ENCODE results near the gene SLC7A8.
"Not testable (repeated sequence)": the region's sequence is repeated elsewhere in the genome, so short reads cannot be mapped to it uniquely, and the experiment has no call there.

The SLC7A8 gene

DNA sequence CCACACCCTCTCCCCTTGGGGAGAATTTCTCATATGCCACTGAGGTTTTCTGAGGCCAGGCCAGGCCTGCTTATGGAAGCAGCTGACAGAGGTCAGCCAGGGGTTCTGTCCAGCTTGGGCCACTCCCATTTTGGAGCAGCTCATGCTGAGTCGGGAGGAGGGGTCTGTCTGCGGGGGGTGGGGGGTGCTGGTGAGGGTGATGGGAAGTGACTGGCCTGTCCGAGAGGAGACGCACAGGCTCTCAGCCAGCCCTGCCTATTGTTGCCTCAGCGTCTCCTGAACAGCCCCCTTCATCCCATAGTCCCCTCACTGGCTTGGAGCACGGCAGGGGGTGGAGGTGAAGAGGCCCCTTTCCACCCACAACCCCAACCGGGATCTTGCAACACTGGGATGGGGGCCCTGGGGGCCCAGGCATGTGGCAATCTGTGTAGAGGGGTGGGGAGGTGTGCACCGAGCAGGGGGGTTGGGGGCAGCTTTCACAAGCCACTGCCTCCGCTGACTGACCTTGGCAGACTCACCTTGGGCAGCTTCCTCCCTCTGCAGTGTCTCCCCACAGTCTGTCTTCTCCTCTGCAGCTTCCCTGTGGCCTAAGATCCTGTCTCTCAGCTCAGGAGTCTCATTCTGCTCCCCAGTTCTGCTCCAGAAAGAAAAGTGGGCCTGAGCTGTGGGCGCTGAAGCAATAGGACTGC, 69.9 kb downstream of the SLC7A8 start:
- no peak for DNase-seq (ENCODE audit: low read depth)

DNA sequence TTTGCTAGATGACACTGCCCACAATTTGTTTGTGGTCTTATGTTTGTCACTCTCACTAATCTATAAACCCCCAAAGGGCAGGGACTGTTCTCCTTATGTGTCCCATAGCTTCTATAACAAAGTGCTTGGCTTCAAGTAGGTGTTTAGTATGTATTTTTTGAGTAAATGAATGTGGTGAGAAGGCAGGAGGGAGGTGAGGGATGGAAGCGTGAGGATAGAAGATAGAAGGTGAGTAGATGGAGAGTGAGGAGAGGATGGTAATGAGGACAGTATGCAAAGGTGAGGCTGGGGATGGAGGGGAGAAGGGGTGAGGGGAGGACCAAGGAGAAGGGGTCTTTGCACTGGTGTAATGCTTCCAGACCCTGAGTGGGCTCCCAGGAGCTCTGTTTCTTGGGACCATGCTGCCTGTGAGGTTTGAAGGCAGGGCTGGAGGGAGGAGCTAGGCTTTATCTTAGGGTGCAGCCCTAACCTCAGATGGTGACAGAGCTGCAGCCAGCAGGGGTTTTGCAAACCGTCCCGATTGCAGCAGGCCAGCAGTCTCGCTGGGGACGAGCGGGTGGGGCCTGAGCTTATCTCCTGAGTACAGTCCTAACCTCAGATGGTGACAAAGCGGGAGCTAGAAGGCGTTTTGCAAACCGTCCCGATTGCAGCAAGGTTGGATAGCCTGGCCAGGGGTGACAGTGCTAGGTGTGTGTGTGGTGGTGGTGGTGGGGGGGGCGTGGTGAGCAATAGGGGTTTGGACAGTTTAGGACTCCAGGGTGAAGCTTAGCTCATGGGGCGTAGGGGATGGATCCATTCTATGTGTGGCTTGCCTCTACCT, 70.9 kb downstream of the SLC7A8 start:
- no peak for DNase-seq (ENCODE audit: low read depth)

DNA sequence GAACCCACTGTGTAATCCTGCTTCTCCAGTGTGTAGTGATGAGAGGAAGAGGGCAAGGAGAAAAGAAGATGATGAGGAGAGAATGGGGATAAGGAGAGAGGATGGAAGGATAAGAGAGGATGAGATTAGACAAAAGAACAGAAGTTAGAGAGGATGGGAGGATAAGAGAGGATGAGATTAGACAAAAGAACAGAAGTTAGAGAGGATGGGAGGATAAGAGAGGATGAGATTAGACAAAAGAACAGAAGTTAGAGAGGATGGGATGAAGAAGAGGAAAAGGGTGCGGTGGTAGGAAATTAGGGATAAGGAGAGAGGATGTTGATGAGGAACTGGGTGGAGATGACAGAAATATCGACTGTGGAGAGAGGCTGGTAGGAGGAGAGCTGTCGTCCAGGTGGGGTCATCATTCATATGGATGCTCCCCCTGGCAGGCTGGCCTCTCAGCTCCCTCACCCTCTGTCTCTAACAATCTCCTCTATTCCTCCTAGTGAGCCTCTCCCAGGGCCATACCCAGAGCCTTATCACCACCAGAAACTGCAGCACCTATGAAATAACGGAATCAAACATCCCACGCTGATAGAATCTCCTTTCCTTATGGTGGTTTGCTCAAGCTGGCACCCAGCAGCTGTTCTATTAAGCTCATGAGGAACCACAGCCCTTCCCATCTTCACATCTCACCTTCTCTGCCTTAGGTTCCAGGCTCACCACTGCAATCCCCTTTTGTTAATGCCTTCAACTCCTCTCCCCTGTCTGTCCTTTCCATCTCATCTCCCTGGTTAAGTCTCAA, 72.7 kb downstream of the SLC7A8 start:
- no peak for DNase-seq (ENCODE audit: low read depth)

DNA sequence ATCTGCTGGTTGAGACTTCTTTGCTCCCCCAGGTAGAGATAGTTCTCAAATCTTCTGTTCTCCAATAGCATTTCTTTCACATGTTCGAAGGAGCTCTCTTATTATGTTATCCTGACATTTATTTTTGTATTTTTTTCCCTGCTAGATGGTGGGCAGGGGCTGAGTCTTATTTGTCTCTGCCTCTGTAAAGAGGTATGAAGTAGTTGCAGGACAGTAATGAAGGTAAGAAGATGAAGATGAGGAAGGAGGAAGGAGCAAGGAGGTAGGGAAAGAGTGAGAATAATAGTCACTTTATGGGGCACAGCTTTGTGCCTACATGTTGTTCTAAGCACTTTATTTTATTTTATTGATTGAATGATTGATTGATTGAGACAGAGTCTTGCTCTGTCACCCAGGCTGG, 73.7 kb downstream of the SLC7A8 start:
- DNase-seq (ENCODE audit: low read depth): no peak

DNA sequence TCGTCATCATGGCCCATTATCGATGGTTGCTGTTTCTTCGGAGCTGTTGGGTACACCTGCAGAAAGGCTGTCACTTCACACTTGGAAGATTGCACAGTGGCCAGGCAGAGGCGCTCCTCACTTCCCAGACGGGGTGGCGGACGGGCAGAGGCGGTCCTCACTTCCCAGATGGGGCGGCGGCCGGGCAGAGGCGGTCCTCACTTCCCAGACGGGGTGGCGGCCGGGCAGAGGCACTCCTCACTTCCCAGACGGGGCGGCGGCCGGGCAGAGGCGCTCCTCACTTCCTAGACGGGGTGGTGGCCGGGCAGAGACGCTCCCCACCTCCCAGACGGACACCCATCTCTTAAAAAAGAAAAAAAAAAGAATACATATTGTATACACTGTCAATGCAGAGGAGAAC, 75.3 kb downstream of the SLC7A8 start:
- DNase-seq (ENCODE audit: low read depth): not testable (repeated sequence)

DNA sequence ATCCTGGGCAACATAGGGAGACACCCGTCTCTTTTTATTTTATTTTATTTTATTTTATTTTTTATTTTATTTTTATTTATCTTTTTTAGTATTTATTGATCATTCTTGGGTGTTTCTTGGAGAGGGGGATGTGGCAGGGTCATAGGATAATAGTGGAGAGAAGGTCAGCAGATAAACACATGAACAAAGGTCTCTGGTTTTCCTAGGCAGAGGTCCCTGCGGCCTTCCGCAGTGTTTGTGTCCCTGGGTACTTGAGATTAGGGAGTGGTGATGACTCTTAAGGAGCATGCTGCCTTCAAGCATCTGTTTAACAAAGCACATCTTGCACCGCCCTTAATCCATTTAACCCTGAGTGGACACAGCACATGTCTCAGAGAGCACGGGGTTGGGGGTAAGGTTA, 75.8 kb downstream of the SLC7A8 start:
- not testable (repeated sequence) for DNase-seq (ENCODE audit: low read depth)

DNA sequence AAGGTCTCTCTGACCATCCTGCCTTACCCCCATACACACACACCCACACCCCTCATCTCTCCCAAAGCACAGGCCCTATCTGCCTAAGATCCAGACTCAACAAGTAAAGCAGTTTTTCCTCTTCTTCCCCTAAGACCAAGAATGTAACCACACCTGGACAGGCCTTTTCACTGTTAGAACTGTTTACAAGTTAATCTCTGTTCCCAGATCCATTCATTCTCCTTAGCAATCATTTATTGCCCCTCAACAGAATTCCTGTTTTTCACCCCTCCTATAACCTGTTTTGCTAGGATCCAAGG, 76.8 kb downstream of the SLC7A8 start:
- no peak for DNase-seq (ENCODE audit: low read depth)

DNA sequence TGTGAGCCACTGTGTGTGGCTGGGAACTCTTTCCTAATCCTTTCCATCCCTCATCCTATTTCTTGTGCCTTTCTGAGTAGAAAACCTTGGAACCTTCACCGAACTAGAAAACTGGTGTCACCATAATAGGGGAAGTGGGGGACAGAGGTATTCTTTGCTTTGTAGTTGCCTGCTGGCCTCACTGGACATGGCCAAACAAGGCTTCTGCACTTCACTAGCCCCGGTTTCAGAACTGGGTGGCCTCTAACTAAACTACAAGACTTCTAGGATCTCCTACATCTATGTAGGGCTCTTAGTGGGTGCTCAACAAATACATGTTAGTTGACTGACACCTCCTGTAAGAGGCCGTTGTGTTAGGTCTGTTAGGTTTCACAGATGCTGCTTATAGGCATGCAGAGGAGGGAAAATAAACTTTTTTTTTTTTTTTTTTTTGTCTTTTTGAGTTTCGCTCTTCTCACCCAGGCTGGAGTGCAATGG, 78.1 kb downstream of the SLC7A8 start:
- no peak for DNase-seq (ENCODE audit: low read depth)

DNA sequence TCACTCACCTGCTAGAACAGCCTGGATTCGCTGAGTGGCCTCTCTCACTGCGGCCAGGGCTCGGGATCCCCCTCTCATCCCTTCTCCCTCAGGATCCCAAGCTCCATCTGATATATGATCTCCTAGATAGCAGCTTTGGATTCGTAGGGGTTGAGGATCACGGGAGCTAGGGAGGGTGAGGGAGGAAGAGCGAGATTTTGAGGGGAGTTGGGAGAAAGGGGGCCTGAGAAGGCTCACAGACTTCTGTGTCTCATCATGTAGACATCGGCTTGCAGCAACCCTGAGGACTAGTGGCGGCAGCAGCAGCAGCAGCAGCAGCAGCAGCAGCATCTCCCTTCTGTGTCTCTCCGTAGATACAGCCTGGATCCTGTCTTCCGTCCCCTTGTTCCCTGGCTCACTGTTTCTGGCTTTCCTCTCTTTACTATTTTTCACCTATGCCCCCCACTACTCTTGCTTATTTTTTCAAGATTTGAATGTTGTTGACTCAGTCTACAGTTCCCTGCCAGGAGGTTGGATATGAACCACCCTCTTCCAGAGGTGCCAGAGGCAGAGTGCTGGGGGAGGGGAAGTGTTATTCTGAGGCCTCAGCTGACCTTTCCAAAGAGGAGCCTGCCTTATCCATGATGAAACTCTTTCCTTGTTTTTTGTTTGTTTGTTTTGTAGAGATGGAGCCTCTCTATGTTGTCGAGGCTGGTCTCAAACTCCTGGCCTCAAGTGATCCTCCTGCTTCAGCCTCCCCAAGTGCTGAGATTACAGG, 78.7 kb downstream of the SLC7A8 start, which contains the start of gene CIROP:
CIROP (minus strand) TSS at position 399 of the 757 bp plus-strand sequence; CDS start at position 330, 69 bp downstream.
- no peak for DNase-seq (ENCODE audit: low read depth)

DNA sequence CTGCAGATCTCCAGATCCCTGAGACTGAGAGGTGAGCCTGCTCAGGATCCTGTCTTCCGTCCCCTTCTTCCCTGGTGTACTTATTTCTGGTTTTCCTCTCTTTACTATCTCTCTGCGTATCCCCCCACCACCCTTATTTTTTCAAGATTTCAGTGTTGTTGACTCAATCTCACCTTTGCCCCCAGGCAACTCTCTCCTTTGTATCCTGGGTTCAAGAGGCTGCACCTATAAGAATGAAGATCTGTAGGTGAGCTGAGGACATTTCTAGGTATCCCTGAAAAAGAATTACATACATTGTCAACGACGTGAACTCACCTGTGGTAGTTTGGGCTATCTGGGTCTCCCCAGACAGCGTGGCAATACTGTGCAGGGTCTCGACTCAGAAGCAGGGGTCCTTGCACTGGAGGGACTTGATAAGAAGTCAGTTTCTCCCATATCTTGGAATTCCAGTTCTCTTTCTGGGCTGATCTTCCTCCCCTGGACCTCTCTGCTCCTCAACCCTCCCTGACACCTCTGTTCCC, 79.3 kb downstream of the SLC7A8 start:
- no peak for DNase-seq (ENCODE audit: low read depth)

DNA sequence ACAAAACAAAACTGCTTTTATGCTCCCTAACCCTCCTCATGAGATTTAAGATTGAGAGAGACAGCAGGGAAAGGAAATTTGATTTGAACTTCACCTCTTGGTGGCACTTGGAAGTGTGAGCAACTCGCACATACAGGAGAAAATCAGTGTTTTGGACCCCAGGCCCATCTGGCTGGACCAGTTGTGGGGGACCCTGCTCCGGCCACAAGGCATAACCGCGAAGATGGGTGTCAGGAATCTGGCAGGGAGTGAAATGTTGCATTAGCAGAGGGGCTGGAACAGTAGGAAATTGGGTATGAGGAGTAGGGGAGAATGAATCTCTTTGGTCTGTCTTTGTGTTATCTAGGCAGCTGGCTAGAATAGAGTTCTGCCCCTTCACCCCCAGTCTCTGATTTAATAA, 79.9 kb downstream of the SLC7A8 start:
- no peak for DNase-seq (ENCODE audit: low read depth)

DNA sequence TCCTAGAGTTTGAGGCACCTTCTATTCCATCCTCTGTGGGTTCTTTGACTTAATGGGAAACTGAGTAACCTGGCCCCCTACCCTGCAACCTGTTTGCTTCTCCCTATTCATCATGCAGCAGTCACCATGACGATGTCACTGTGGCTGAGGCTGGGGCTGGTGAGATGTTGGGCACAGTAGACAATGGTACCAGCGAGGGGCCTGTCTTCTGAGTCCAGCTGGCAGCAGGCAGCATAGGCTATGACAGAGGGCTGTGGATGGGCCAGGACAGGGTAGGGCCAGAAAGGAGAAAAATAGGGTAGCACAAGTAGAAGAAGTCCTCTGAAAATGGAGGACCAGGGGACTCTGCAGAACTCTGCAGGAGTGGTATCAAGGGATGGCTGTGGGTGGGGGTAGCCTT, 80.7 kb downstream of the SLC7A8 start:
- DNase-seq (ENCODE audit: low read depth): no peak

DNA sequence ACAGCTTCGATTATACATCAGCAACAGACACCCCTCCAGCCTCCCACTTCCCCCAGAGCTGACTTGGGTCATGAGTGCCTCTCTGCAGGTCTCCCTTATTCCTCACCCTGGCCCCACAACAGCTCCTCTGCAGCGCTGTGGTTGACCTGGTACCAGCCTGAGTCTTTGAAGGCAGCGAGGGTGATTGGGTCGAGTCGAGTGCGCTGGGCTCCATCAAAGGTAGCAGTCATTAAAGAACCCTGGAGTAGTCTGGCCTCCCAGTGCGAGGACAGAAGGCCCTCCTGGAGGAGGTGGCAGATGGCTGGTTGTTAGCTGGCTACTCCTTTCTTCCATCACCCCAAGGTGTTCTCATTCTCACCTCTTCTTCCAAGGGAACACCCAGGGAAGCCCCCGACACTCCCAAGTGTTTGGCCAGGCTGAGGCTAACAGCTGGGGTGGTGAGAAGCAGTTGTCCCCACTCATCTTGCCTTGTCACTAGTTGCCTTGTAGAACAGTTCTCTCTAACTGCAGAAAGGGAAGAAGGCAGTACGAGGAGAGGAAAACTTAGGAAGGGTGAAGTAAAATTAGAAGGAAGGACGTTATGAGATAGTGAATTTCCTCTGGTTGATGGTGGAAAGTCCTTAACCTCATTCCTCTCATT, 81.4 kb downstream of the SLC7A8 start:
- DNase-seq (ENCODE audit: low read depth): no peak

DNA sequence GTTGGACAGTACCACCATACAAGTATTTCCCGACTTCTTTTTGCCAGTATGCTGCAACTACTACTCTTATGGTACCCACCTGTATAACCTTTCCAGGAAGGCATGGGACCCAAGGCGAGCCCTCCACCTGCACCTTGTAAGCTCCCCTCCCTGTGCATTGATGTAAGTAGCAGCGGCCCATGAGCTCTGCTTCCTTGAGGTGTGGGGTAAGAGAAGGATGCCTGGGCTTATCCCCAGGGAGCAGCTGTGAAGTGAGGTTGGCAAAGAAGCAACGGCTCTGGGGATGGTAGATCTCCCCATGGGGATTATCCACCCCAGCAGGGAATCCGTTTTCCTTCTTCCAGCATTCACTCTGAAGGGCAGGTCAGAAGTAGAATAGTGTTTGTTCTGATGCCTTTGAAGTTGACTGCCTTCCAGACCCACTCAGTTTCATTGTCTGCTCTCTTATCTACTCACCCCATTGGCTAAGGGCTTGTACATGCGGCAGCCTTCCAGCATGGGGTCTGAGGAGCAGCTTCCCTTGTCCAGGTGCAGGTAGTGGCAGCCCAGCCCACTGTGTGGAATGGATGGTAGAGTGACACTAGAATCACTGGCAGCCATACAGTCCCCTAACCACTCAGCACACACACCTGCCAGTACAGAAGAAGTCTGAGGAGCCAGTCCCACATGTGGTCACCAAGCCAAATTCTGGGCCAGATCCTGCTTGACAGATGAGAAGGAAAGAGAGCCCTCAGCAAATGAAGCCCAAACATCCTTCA, 82.1 kb downstream of the SLC7A8 start:
- DNase-seq (ENCODE audit: low read depth): no peak

DNA sequence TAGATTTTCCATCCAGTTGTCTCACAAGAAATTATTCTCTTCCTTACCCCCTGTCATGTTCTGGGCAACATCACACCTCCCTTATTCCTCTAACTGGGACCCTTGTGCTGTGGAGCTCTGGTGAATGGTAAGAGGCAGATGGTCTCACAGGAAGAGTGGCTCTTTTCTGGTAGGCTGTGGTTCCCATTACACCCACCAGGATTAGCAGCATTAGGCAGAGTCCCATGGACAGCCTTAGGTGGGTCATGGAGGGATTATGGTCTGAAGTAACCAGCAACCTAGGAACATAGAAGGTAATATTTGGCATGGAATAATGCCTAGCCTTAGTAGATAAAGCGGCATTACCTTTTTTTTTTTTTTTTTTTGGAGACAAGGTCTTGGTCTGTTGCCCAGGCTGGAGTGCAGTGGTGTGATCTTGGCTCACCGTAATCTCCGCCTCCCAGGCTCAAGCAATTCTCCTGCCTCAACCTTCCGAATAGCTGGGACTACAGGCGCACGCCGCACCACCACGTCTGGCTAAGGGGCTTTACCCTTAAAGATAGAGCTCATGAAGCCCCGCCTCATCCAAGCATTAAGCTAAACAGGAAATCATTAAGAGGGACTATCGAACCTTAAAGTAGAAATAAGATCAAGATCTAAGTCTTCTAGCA, 84.1 kb downstream of the SLC7A8 start:
- no peak for DNase-seq (ENCODE audit: low read depth)

DNA sequence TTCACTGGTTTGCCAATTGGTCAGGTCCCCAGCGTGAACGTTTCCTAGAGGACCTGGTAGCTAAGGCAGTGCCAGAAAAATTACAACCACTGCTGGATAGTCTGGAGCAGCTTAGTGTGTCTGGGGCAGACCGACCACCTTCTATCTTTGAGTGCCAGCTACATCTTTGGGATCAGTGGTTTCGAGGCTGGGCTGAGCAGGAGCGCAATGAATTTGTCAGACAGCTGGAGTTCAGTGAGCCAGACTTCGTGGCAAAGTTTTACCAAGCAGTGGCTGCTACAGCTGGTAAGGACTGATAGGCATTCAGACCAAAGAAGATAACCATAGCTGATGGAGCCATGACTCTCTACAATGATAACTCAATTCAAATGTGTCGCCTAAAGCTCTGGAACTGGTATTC, 85.7 kb downstream of the SLC7A8 start:
- DNase-seq (ENCODE audit: low read depth): no peak

DNA sequence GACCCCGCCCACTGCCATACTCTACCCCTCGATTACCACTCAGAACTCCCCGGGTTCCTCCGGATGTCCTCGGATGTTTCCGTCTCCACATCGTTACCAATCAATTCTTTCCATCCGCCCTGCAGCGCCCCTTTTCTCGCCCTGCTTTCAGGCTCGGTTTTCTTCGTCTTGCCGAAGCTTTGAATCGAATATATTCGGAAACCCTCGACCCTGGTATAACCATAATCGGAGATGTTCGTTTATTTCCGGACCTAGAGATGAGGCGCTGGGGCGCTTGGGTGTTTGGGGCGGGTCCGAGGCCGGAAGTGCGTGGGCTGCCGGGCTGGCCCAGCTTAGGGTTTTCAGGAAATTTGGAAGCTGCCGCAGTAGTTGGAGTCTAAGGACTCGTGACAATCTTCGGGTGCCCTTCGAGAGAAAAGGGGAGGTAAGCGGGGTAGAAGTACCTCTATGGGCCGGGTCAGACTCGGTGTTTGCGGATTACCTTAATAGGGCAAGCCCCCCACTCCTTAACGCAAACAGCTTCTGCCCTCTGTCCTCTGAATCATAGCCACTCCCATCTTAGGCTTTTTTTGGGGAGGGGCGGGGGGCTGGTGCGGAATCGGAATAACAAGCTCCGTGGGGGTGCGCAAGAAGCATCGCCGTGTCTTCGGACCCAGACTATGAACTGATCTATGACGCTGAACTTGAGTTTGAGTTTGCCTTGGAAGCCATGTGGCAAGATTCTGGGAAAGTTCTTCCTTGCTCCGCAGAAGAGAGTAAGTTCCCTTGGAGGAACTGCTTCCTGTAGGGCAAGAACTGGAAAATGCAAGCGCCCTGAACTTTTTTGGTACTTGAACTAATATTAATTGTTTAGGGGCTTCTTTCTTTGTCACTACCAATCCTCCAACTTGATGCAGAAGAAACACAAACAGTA, 88.0 kb downstream of the SLC7A8 start, which contains the start of gene C14orf119:
C14orf119 (plus strand) TSS at position 310 of the 913 bp plus-strand sequence. CDS start 2,154 bp downstream, outside the sequence.
- peak; percentile 97 for DNase-seq (ENCODE audit: low read depth)

DNA sequence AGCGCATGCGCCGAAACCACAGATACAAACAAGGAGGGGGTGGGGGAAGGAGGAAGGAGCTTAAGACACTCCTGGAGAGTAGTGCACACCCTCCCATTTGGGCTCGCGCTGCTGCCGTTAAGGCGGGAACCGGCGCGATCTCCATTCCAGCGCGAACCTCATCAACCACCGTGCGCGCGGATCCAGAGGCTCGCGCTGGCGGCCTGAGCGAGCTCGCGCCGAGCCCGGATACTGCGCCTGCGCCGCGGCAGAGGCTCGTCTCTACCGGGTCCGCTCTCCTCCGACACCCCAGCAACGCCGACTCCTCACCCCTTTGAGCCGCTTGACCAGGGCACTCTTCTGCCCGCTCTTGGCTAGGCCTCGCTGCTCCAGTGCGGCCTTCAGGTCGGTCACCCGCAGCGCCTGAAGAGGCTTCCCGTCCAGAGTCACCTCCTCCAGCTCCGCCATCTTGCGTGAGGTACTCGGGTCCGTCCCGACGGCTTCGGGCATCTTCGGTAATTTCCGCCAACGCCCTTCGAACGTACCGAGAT, 88.7 kb downstream of the SLC7A8 start, which contains the start of gene ACIN1:
ACIN1 (minus strand) TSS at position 471 of the 530 bp plus-strand sequence; CDS start at position 447, 24 bp downstream.
- peak; percentile 71 for DNase-seq (ENCODE audit: low read depth)
